NCI-H1930 (cell line): ENCODE measurements around the gene NEK6.

Experiments
- DNase-seq, 2 experiments: peaks; one replicate each; lab custom pipeline; 2025; lab: John Stamatoyannopoulos, UW

Gene NEK6

DNA sequence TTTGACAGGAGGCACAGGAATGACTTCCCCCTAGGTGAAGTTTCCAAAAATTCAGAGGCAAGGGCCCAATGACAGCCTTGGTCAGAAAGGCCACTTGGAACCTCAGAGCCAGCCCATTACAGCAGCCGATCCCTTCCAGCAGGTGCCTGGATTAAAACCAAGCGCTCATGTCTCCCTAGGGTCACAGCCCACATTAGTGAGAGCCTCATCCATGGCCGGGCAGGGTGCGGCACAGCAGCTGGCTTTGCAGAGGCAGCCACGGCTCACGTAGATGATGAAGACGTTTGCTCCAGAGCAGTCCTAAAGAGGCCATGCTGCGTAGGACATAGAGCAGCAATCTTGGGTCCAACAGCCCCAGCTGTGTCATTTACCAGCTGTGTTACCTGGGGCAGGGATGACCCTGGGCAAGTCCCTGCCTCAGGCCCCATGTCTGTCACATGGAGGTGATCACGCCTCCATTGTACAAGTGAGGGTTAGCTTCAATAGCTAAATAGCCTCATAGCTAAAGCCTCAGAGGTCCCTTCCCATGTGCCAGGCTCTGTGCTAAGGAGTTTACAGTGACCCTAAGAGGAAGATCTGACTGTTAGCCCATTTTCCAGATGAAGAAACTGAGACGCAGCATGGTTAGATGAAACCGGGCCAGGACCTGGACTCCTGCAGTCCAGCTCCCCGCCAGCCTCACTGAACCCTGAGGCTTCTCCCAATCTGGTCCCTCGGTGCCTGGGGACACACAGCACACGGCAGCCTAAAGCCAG lies 39.2 kb downstream of the NEK6 start:
- no peak for DNase-seq

DNA sequence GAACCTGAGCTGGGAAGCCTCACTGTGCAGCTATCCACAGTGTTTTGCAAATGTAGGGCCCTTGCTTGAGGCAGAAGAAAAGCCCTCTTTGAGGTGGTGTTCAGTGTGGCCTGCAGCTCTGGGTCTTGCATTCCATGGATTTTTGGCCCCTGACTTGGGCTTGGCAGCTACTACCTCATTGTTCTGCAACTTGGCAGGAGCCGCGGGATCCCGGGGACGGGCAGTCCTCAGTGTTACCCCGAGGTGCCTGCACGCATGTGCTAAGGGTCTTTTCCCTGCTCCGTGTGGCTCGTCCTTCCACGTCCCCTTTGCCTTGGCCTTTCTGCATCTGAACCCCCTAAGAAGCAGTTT lies 39.8 kb downstream of the NEK6 start:
- DNase-seq: no peak

DNA sequence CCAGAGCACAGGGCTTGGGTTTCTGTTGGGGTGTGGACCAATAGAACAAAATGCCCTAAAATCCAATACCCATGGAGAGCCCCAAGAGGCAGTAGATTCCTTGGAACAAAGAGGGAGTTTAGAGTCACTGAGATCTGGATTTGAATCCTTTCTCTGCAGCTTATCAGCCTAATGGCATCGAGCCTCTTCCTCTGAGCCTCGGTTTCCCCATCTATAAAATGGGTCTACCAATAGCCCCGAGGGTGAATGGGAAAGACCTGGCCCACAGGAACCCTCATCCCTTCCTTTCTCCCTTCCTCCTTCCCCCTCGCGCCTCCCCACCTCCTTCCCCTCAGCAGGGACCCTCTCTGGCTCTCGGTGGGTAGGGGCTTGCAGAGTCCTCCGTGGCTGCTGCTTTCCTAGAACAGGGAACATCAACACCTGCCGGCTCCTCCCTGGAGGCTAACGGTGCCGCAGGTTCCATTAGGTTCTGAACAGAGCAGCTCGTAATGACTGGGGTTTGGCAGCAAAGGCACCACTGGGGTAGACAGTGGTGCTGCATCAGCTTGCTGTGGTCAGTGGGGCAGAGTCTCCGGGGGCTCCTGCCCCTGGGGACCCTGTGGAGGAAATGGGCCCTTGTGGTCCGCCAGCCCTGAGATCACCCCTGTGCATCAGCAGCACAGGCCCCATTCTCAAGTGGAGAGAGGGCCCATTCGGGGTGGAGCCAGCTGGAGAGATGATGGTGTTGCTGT lies 40.3 kb downstream of the NEK6 start:
- no peak for DNase-seq

DNA sequence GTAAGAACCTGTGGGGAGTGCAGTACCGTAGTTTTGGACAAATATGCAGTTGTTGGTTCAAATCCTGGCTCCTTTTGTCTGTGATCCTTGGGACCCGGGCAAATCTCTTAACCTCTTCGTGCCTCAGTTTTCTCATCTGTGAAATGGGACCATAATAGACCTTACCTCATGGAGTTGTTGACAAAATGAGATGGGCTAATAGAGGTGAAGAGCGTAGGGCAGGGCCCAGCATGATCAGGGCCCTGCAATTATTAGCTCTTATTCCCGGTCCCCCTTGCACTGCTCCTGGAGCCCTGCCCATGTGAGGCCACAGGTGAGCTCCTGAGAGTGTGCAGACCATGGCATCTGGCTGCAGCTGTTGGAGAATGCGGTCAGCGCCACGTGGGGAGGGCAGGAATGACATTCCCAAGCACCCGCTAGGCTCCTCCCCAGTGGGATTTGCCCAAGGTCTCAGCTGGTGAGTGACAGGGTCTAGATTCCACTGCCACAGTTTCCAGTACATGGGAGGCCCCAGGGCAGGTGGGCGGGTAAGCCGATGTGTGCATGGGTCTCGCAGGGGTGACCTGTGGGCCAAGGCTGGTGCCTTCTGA lies 41.0 kb downstream of the NEK6 start:
- DNase-seq: no peak

DNA sequence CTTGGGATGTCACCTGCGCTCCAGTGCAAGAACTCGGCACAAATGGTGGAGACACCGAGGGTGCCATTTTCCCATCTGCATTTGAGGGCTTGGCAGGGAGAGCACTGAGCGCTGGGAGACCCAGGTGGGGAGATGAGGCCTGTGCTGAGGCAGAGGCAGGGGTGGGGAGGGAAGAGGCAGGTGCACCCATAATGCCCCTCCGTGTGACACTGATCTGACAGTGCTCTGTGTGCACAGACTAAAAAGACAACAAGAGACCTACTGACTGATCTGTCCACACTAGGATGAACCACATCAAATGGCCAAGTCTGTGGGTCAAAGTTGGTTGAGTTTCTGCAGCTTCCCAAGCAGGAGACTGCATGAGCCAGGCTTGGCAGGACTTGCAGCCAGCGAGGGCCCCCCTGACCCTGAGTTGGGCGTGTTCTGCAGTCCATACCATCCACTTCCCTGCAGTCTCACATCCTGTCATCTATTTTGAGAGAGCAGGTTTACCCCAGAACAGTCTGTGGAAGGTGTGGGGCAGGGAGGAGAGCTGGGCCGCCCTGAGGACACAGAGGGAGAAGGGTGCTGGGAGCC lies 41.9 kb downstream of the NEK6 start:
- no peak for DNase-seq

DNA sequence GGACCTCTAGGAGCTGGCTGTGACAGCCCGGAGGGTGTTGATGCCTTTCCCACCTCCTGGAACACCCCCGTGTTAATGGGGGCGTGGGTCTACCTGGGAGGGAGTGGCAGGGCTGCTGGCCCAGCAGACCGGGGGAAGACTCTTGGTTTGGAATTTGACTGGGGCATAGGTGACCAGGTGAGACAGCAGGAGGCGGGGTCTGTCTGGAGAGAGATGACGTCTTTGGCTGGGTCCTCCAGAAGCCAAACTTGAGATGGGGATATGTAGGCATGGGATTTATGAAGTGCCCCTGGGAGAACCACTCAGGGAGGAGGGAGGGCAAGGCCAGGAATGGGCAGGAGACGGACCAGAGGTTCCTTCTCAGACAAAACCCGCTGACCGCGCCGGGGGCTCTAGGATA lies 42.6 kb downstream of the NEK6 start:
- no peak for DNase-seq

DNA sequence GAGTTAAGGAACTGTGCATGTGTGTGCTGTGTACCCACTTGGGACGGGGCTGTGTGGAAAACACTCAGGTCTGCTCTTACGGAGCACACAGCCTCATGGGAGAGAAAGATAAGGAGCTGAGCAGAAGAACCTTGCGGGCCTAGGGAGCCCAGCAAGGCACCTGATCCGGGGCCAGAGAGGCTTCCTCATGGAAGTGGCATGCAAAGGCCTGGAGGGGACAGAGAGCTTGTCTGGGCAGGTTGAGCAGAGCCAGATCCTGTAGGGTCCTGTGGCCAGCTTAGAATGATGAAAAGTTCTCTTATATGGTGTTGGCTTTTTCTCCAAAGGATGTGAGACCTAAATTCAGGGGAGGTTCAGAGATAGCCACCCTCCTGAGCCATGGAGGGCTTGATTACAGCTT lies 45.2 kb downstream of the NEK6 start:
- DNase-seq: no peak

DNA sequence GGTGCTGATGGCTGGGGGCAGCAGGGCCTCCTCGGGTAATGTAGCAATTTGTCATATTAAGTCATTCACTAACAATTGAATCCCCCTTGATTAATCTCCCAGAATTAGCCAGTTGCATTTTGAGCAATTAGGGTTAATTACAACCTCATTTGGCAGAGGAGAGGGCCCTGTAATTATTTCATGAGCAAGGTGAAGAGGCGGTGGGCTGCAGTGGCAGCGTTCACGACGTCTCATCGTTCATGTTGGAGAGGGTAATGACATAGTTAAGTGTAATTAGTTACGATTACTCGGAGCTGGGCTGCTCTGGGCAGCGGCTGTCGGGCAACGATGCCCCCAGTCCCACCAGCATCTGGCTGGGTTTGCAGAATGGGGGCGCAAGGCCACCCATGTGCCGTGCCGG lies 46.0 kb downstream of the NEK6 start:
- no peak for DNase-seq

DNA sequence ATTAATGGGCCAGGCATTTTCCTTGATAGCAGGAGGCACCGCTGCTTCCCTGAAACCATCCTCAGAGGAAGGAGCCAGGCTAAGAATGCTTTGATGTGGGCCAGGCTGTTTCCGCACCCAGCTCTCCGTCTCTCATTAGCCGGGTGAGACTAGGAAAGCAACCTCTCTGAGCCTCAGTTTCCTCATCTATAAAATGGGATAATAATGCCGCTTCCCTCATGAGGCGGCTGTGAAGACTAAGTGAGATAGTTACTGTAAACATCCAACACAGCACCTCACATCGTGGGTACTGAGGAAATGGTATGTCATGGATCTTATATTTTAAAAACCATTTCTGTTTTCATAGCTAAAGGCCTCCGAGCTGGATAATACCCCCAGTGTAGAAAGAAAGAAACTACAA lies 46.5 kb downstream of the NEK6 start:
- DNase-seq: no peak

DNA sequence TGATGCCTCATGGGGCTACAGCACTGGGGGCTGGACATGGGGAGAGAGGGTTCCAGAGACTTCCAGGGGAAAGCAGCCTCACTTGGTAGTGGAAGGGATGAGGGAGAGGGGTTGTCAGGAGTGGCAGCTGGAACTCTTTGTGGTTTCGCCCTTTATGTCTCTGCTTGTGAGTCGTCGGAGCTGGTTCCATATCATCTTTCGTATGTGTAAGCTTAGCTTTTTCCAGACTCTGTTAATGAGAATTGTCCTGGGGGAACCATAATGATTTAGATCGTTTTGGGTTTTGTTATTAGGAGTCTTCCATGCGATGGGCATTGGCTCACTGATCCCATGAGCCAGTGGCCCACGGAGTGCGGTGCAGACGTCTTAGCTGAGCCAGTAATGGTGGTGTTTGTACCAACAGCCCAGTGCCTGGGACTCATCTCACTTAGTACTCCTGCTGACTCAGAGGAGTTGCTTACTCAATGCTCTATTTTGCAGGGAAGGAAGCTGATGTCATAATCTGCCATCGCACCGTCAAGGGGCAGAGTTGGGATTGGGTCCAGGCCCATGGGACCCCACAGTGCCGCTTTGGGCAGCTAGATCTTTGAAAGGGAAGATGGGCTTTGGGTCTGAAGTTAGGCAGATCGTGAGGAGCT lies 48.5 kb downstream of the NEK6 start:
- no peak for DNase-seq

DNA sequence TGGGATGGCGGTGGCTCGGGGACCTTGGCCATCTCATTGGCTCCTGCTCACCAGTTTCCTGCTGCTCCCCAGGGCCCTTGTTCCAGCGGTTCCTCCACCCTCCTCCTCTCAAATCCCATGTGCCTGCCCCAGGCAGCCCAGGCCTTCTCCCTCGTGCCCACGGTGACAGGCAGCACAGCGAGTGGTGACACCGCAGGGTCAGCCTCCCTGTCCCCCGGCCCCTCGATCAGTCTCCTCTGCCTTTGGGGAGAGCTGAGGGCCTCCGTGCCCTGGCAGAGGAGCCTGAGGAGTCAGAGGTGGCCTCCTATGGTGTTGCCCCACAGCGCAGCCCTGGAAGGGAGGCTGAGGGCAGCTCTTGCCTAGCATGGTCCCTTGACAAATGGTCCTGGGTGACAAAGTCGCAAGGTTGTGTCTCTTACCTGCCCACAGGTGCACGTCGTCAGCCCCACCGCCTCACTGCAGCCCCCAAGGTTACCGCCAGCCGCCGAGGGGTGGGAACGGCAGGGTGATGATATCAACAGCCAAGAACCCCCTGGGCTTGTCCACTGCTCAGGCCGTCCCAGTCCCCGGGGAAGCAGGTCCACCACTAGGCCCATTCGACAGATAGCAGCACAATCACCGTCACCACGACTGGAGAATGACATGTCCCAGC lies 49.8 kb downstream of the NEK6 start:
- no peak for DNase-seq

DNA sequence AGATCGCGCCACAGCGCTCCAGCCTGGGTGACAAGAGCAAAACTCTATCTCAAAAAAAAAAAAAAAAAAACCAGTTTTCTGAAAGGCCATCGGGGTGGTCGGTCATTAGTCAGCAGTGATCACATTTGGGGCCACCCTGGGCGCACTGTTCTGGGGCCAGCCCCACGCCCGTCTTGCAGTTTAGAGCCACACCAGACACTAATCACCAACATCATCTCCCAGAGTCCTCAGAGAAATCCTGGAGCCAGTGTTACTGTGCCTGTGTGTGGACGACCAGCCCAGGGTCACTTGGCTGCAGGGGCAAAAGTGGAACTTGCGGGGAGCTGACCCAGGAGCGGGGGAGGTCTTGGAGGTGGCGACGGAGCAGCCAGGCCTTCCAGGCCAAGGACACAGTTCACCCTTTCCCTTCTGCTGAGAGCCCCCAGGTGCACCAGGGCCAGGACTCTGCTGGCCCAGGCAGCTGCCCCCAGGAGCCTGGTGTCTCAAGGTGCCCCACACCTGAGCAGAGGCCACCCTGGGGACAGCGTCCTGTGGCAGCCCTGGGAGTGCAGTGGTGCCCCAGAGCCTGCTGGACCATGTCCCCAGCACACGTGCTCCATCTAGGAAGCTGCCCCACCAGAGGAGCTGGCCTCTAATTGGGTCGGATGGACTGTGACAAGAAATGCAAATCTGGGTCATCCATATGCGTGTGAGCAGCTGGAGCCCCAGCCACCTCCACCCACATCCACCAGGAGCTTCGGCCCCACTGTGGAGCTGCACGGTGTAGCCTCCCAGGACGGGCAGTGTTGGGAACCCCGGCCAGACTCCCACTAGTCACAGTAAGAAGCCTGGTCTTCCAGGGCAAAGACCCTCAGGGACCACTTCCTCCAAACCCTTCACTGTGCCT lies 51.1 kb downstream of the NEK6 start:
- no peak for DNase-seq

DNA sequence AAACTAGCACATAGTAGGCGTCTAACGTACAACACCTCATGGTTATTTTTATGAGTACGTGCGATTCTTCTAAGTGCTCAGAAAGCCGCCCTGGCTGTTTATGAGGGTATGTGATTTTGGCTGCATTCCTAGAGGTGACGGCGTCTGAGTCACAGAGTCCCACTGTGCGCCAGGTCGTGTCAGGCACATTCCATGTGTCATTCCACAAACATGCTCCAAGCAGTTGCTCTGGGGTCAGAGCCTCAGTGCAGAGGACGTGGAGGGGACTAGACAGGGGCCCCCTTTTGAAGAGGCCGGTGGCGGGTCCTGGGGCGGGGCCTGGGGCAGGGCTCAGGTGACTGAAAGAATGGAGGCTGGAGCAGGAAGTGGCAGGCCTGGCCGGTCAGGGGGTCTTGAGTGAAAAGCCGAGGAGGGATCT lies 51.9 kb downstream of the NEK6 start:
- DNase-seq: no peak

DNA sequence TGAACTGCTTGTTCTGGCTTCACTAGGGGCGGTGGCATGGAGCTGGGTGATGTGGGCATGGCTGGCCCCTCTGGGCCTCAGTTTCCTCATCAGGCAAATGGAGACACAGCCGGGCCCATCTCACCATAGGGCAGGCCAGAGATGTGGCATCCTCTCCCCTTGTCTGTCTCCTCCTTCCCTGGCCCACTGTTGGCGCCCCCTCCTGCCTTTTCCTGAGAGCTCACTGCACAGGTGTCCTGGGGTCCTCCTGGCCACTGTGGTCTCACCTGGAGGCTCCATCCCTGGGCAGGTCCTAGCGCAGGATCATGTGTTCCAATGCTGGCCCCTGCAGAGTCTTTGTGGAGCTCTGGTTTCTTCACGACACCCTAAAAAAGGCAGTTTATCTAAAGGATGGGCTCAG lies 53.5 kb downstream of the NEK6 start:
- DNase-seq: no peak

DNA sequence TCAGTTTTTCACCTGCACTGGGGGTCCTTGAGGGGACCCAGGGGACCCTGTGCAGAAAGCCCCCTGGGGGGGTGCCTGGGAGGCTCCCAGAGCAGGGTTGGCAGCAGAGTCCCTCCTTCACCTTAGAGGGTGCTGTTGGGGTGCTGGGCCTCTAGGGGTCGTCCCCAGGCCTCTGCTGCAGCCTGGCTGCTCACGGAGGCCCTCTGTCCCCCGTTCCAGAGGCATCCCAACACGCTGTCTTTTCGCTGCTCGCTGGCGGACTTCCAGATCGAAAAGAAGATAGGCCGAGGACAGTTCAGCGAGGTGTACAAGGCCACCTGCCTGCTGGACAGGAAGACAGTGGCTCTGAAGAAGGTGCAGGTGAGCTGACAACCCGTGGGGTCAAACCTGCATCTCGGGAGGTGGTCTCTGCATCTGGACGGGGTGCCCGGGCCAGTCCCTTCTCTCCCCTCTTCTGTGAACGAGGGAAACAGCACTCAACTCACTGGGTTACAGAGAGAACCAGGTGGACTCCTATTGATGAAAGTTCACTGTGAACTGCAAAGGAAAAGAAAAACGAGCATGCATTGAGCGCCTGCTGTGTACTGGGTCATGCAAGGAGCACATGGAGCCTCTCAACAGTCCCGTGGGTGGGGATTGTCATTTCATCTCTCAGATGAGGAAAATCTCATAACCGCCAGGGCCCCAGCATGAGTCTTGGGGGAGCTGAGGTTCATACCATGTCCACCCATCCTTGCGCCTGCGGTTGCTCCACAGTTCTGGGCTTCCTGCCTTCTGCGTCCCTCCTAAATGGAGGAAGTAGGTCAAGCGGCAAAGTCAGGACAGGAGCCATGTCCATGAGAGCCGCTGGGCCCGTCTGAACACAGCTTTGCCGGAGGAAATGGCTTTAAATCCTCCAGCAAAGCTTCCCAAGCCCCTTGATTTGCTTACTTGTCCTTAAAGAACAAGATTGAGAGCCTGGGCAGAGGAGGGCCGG lies 54.8 kb downstream of the NEK6 start:
- DNase-seq: no peak

DNA sequence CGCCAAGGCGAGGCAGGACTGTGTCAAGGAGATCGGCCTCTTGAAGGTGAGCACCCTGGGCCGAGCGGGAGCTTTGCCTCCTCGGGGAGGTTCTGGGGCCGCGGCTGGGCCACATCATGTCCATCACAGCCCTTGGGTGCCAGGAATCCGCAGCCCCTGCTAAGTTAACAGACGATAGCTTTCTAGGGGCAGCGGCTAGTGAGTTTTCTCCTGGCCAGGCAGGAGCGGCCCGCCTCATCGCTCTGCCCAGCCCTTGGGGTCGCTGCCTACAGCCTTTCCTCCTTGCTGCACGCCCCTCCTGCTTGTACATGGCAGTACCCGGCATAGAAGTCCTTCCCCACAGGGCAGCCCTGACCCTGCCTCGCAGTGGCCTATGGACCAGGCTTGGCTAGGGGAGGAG lies 56.2 kb downstream of the NEK6 start:
- DNase-seq: no peak

DNA sequence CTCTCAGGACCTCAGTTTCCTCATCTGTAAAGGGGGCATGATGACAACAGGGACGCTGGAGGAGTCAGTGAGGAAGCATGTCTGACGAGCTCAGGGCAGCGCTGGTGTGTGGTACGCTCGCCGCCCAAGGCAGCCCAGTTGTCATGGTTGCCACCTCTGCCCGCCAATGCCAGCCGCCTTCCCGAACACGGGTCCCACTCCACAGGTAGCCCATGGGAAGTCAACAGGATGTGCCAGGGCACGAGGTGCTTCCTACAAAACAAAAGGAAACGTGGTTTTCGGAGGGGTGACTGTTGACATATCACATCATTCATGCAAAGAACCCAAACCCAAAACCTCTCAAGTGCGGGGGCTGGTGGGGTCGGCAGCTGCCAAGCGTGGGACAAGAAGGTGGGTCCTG lies 58.1 kb downstream of the NEK6 start:
- no peak for DNase-seq

DNA sequence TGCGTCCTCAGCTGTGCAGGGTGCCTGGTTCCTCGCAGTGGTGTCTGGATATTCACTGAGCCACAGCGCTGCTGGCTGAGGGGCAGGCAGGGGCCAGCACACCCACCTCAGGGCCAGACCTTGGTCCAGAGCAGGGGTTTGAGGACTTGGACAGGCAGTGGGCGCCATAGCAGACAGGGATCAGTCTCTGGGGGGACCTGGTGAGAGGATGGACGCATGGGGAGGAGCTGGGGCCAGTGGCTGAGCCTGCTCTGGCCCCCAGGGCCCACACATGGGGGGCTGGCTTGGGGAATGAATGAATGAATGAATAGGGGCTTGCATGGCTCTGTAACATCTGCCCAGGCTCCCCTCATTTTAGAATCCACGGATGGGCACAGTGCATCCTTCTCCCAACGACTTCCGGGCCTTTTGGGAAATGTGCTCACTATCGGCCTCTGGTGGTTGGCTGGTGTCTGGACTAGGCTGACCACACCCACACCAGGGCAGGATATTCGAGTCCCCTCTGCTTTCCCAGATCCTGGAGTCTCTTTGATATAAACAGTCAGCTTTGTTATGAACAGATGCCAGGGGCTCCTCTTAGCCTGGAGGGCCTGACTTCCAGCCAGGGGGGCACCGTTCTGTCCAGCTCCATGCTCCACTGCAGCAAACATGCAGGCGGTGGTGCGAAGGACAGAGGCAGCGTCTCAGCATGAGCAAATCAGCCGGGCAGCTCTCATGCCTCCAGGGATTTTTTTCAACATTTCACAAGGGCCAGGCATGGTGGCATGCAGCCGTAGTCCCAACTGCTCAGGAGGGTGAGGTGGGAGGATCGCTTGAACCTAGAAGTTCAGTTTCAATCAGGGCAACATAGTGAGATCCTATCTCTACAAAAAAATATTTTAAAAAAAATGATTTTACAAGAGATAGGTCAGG lies 62.6 kb downstream of the NEK6 start:
- DNase-seq: peak; percentile 33 to 61

DNA sequence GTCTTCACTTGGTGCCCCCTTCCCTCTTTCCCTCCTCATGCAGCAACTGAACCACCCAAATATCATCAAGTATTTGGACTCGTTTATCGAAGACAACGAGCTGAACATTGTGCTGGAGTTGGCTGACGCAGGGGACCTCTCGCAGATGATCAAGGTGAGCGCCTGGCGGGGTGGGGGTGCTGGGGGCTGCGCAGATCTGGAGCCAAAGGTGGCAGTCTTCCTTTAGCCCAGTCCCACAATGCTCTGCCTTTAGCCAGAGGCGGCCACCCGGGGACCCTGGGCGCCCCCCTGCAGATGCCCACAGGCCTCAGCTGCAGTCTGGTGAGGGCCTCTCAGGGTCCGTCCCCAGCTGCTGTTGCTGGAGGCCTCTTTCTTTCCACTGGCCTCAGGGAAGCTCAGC lies 63.7 kb downstream of the NEK6 start:
- no peak for DNase-seq
